GM19438 (cell line): Measurements from ENCODE around the gene GLIS1.

ENCODE experiments used
- ATAC-seq: cut with Tn5 transposase; IDR thresholded peaks from one replicate; pipeline ENCODE4 v1.9.1; 2021; ENCODE audit warnings: low read depth; ENCODE audit not compliant: unreplicated experiment

The GLIS1 gene

GRCh38 chr1:53696051-53696450 is 42.9 kb downstream of the GLIS1 start:
- no peak for ATAC-seq

- no peak for ATAC-seq
Observed at GRCh38 chr1:53695116-53695515, 43.8 kb downstream of the GLIS1 start.

- no peak for ATAC-seq
Observed at GRCh38 chr1:53694718-53695091, 44.3 kb downstream of the GLIS1 start.

GRCh38 chr1:53693773-53694717 is 44.9 kb downstream of the GLIS1 start:
- no peak for ATAC-seq

- ATAC-seq: no peak
Observed at GRCh38 chr1:53693339-53693738, 45.6 kb downstream of the GLIS1 start.

GRCh38 chr1:53691326-53691725 is 47.6 kb downstream of the GLIS1 start:
- no peak for ATAC-seq

GRCh38 chr1:53690411-53690810 is 48.6 kb downstream of the GLIS1 start:
- ATAC-seq: no peak

- ATAC-seq: no peak
Observed at GRCh38 chr1:53689736-53690326, 49.1 kb downstream of the GLIS1 start.

GRCh38 chr1:53689223-53689622 is 49.7 kb downstream of the GLIS1 start:
- no peak for ATAC-seq

- ATAC-seq: no peak
Observed at GRCh38 chr1:53688381-53689102, 50.4 kb downstream of the GLIS1 start.

- no peak for ATAC-seq
Observed at GRCh38 chr1:53687901-53688300, 51.1 kb downstream of the GLIS1 start.

- ATAC-seq: no peak
Observed at GRCh38 chr1:53687426-53687825, 51.5 kb downstream of the GLIS1 start.

- no peak for ATAC-seq
Observed at GRCh38 chr1:53686965-53687267, 52.0 kb downstream of the GLIS1 start.

GRCh38 chr1:53686091-53686964 is 52.6 kb downstream of the GLIS1 start:
- no peak for ATAC-seq

GRCh38 chr1:53685272-53686051 is 53.5 kb downstream of the GLIS1 start:
- no peak for ATAC-seq

GRCh38 chr1:53684741-53685140 is 54.2 kb downstream of the GLIS1 start:
- ATAC-seq: no peak

- no peak for ATAC-seq
Observed at GRCh38 chr1:53683986-53684740, 54.8 kb downstream of the GLIS1 start.

- no peak for ATAC-seq
Observed at GRCh38 chr1:53682881-53683280, 56.1 kb downstream of the GLIS1 start.
